Activated CD8-positive, alpha-beta T cell treated with anti-CD3 and anti-CD28 coated beads, Interleukin-2, amount 10 ng/mL, durations not matched to agents 7 days and 5 days (primary cell): Measurements from ENCODE around the gene ICAM5. TPM values are rescaled to one million over a fixed set of nuclear protein-coding genes. Genes with fewer than 3 reads are reported as not detected.

ENCODE experiments used
- ATAC-seq: fragments of 150-1000 bp; cut with Tn5 transposase; one replicate; pipeline ENCODE4 v1.10.0; 2021; ENCODE audit warnings: moderate library complexity
- CTCF ChIA-PET: fragments of 350-600 bp; sonication (Branson Sonifier 250); formaldehyde crosslinking; loops from one replicate; lab custom pipeline; 2021; ENCODE audit warnings: antibody characterized with exemption; lab: Charles Lee
- POLR2A ChIA-PET: fragments of 350-600 bp; sonication (Branson Sonifier 250); formaldehyde crosslinking; loops from one replicate; lab custom pipeline; 2021; ENCODE audit warnings: antibody characterized with exemption; lab: Charles Lee
- DNase-seq: peaks from one replicate; pipeline ENCODE4 v3.0.0-alpha.2; 2020
- H3K27ac Mint-ChIP-seq: one replicate; pipeline ENCODE4 v1.8.0; 2021; ENCODE audit warnings: mild to moderate bottlenecking, mixed read lengths
- H3K27me3 Mint-ChIP-seq: one replicate; pipeline ENCODE4 v1.8.0; 2021; ENCODE audit warnings: low read depth, mixed read lengths
- H3K36me3 Mint-ChIP-seq: one replicate; pipeline ENCODE4 v1.8.0; 2021; ENCODE audit warnings: low read depth, mixed read lengths
- H3K4me1 Mint-ChIP-seq: one replicate; pipeline ENCODE4 v1.8.0; 2021; ENCODE audit warnings: low read depth, mixed read lengths
- H3K4me3 Mint-ChIP-seq: one replicate; pipeline ENCODE4 v1.8.0; 2021; ENCODE audit warnings: mild to moderate bottlenecking, mixed read lengths
- H3K9me3 Mint-ChIP-seq: one replicate; pipeline ENCODE4 v1.8.0; 2022; ENCODE audit warnings: mixed read lengths; ENCODE audit not compliant: insufficient read depth
- total RNA-seq, 2 experiments: library from RNA; stranded (reverse); gene quantifications; one replicate each; pipeline ENCODE4 v1.2.3, GENCODE V29; 2021

Gene ICAM5
- total RNA-seq, 2 experiments from 2014 or later = 0.29 to 0.57 TPM

DNA sequence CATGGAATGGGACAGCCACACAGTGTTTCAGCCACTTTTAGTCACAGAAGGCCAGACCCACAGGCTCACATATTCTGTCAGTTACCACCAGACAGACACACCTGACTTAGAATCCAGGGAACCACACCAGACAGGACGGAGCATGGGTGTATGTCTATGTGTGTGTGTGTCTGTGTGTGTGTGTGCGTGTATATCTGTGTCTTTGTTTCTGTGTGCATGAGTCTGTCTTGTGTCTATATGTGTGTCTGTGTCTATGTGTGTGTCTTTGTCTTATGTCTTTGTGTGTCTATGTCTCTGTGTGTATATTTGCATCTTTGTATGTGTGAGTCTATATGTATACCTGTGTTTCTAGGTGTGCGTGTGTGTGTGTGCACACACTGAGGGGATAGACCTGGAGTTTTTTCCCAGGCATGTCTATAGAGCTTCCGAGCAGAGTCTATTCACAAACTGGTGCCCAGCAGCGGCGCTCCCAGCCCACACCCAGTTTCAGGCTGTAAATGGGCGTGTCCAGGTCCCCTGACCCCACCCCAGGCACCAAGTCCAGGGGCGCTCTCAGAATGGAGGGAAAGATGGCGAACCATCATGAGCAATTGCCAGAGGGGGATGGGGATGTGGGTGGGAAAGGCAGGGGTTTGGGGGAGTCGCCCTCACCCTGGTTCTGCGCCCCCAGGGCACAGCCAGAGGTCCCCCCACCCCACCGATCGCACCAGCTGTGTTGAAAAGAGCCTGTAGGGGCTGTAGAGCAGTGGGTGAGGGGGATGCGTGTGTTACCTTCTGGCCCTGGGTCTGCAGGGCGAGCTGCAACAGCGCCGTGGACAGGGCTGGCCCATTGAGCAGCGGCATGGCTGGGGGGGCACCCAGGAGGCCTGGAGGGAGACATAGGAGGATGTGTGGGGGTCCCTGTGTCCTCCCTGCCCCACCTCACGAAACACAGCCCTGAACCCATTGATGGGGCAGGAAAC lies 32.4 kb downstream of the ICAM5 start:
- ChIA-PET CTCF (interaction anchor here (1.3 kb wide), 1 partner anchor 67 kb away, joined by 3 read pairs; no protein-coding TSS in a partner anchor), POLR2A (no interaction called here)
- DNase-seq (no peak), ATAC-seq (peak; percentile 11)
- no peak overlapping the region for H3K4me3 Mint-ChIP-seq
- H3K27me3 Mint-ChIP-seq = no peaks in the 10 kb centered on the region
- H3K36me3 Mint-ChIP-seq = peaks cover 38% of the 10 kb centered on the region
- H3K9me3 Mint-ChIP-seq = no peaks in the 10 kb centered on the region
- no peaks in the 10 kb centered on the region for H3K4me1 Mint-ChIP-seq
- H3K27ac Mint-ChIP-seq = no peak overlapping the region

DNA sequence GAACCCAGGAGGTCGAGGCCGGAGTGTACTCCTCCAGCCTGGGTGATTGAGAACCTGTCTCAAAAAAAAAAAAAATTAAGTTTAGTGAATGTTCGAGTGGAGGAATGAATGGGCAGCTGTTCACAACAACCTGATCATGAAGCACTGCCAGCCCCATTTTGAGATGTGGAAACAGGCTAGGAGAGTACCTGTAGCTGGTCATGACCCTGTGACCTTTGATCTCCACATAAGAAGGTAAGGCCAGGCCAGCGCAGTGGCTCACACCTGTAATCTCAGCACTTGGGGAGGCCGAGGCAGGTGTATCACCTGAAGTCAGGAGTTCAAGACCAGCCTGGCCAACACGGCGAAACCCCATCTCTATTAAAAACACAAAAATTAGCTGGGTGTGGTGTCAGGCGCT lies 36.0 kb downstream of the ICAM5 start:
- no peaks in the 10 kb centered on the region for H3K4me1 Mint-ChIP-seq
- POLR2A ChIA-PET = interaction anchor here (1.2 to 1.8 kb wide), 2 partner anchors 8 to 54 kb away, joined by 3 to 5 read pairs; partner anchors contain the start of genes ICAM1 and RAVER1

GRCh38 chr19:10327793-10328192 lies 38.0 kb downstream of the ICAM5 start:
- ChIA-PET CTCF (no interaction called here), POLR2A (no interaction called here)
- DNase-seq = no peak
- H3K27me3 Mint-ChIP-seq = no peaks in the 10 kb centered on the region
- ATAC-seq = no peak
- H3K4me1 Mint-ChIP-seq = peaks cover 12% of the 10 kb centered on the region
- no peak overlapping the region for H3K27ac Mint-ChIP-seq
- H3K4me3 Mint-ChIP-seq = no peak overlapping the region
- no peaks in the 10 kb centered on the region for H3K9me3 Mint-ChIP-seq
- H3K36me3 Mint-ChIP-seq = peaks cover 47% of the 10 kb centered on the region

More for the DNA sequence above, 36.0 kb downstream of the ICAM5 start:
- DNase-seq (no peak), ATAC-seq (no peak)
- no peaks in the 10 kb centered on the region for H3K27me3 Mint-ChIP-seq
- H3K36me3 Mint-ChIP-seq = peaks cover 46% of the 10 kb centered on the region
- CTCF ChIA-PET = no interaction called here
- no peaks in the 10 kb centered on the region for H3K9me3 Mint-ChIP-seq
- H3K27ac Mint-ChIP-seq = no peak overlapping the region
- H3K4me3 Mint-ChIP-seq = no peak overlapping the region

GRCh38 chr19:10328558-10329429 lies 39.0 kb downstream of the ICAM5 start:
- Mint-ChIP-seq H3K4me1 (peaks cover 17% of the 10 kb centered on the region), H3K9me3 (no peaks in the 10 kb centered on the region), H3K27ac (no peak overlapping the region), H3K36me3 (peaks cover 53% of the 10 kb centered on the region), H3K27me3 (no peaks in the 10 kb centered on the region), H3K4me3 (no peak overlapping the region)
- CTCF ChIA-PET = no interaction called here
- no peak for ATAC-seq
- POLR2A ChIA-PET = interaction anchor here (1.2 kb wide), 1 partner anchor 10 kb away, joined by 4 read pairs; no protein-coding TSS in a partner anchor
- DNase-seq = no peak

DNA sequence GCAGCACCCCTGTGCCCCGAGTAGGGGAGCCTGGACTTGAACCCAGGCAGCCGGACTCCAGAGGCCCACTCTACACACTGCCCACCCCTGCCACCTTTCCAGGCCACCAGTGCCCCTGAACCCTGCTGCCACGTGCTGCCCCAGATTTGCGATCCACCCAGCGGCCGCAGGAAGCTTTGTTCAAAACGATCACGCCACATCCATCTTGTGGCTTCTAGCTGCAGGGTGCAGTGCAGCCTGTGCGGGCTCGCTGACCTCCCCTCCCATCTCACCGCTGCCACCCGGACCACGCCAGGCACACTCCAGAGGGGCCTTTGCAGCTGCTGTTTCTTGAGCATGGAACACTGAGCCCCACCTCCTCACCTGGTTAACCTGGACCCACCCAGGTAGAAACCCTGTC lies 39.8 kb downstream of the ICAM5 start:
- DNase-seq (no peak), ATAC-seq (no peak)
- ChIA-PET CTCF (interaction anchor here (0.7 kb wide), 1 partner anchor 173 kb away, joined by 3 read pairs; no protein-coding TSS in a partner anchor), POLR2A (interaction anchor here (1.2 kb wide), 1 partner anchor 11 kb away, joined by 4 read pairs; no protein-coding TSS in a partner anchor)
- peaks cover 24% of the 10 kb centered on the region for H3K4me1 Mint-ChIP-seq
- H3K27me3 Mint-ChIP-seq = no peaks in the 10 kb centered on the region
- no peaks in the 10 kb centered on the region for H3K9me3 Mint-ChIP-seq
- no peak overlapping the region for H3K27ac Mint-ChIP-seq
- peaks cover 53% of the 10 kb centered on the region for H3K36me3 Mint-ChIP-seq
- H3K4me3 Mint-ChIP-seq = no peak overlapping the region

DNA sequence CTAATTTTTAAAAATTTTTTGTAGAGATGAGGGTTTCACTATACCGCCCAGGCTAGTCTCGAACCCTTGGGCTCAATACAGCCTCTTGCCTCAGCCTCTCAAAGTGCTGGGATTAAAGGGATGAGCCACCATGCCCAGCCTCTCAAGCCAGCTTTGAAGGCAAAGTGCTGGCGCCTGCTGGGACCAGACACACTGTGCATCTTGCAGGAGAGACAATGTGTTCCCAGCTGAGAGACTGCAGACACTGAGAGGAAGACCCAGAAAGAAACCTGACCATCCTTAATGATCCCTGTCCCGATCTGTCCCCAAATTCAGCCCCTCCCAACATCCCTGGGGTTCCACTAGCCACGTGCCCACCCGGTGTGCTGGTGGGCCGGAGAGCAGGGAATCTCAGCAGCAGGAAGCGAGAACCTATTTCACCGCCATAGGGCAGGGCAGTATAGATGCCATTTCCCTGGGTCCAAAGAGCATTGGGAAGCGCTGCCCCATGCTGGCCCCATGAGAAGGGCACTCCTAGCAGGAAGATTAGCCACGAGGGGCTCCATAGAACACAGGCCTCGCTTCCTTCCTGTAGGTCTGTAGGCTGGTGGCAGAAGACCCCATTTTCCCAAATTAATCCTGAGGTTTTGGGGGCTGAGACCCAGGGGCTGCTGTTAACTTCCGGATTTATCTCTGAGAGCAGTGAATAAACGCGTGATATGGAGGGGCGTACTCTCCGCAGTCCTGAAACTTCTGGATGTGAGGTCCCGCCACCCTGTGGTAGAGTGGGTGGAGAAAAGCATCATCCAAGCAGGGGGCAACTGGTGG lies 42.6 kb downstream of the ICAM5 start:
- H3K36me3 Mint-ChIP-seq = peaks cover 62% of the 10 kb centered on the region
- POLR2A ChIA-PET = interaction anchor here (0.6 to 3.3 kb wide), 9 partner anchors 7 to 248 kb away, joined by 3 to 9 read pairs (median 4); partner anchors contain the start of gene TYK2
- H3K9me3 Mint-ChIP-seq = no peaks in the 10 kb centered on the region
- ATAC-seq (no peak), DNase-seq (no peak)
- CTCF ChIA-PET = interaction anchor here (1.5 to 4.2 kb wide), 4 partner anchors 57 to 176 kb away, joined by 3 to 15 read pairs (median 10); partner anchors contain the start of gene ICAM1
- H3K4me3 Mint-ChIP-seq = peak overlapping the region; percentile 95
- H3K4me1 Mint-ChIP-seq = peaks cover 36% of the 10 kb centered on the region
- H3K27me3 Mint-ChIP-seq = no peaks in the 10 kb centered on the region
- peak overlapping the region; percentile 96 for H3K27ac Mint-ChIP-seq

DNA sequence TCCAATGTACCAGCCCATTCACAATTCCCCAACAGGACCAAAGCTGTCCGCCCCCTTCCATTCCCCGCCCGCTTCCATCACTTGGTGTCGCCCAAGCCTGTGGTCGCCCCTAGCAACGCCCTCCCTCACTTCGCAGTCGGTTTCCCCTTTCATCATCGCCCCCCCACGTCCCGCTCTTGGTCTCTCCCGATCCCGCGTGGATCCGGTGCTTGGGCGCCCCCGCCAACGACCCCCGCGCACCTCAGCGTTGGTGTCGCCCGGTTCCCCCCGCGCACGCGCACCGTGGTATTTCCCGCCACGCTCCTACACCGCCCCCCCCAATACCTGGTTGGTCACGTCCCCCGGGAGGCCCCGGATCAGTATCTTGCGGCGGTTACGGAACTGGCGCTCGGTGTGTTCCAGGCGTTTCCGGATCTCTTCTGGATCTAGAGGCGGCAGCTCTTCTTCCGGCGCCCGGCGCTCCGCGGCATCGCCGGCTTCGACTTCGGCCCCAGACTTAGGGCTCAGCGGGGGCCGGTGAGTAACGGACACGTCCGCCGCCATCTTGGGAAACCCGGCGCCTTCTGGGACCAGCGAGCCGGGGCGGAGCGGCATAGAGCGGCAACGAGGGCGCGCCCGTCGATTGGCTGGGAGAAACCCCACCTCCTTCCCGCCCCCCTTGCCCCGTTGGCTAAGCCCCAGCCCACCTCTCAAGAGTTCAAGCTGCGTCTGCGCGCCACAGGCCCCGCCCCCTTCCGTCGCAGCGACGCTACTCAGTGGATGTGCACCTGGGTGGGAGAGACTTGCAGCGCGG lies 43.4 kb downstream of the ICAM5 start, which contains the start of gene RAVER1:
TSS of gene RAVER1 (minus strand) at position 565 of the 793 bp plus-strand sequence. CDS start at position 543, 22 bp downstream.
- CTCF ChIA-PET = interaction anchor here (1.5 to 4.2 kb wide), 5 partner anchors 44 to 175 kb away, joined by 3 to 15 read pairs (median 9); partner anchors contain the start of genes ICAM1 and ICAM5
- H3K27me3 Mint-ChIP-seq = no peaks in the 10 kb centered on the region
- H3K27ac Mint-ChIP-seq = peak within 1 kb of the TSS; percentile 96

GRCh38 chr19:10333758-10334587 lies 44.2 kb downstream of the ICAM5 start:
- ChIA-PET CTCF (interaction anchor here (1.5 to 4.2 kb wide), 5 partner anchors 45 to 175 kb away, joined by 3 to 15 read pairs (median 9); partner anchors contain the start of genes ICAM1 and ICAM5), POLR2A (interaction anchor here (0.6 to 3.3 kb wide), 7 partner anchors 9 to 63 kb away, joined by 3 to 9 read pairs (median 5); partner anchors contain the start of genes ICAM1 and TYK2)
- H3K4me1 Mint-ChIP-seq = peaks cover 45% of the 10 kb centered on the region
- H3K36me3 Mint-ChIP-seq = peaks cover 62% of the 10 kb centered on the region
- no peaks in the 10 kb centered on the region for H3K9me3 Mint-ChIP-seq
- ATAC-seq (no peak), DNase-seq (no peak)
- peak overlapping the region; percentile 96 for H3K27ac Mint-ChIP-seq
- peak overlapping the region; percentile 95 for H3K4me3 Mint-ChIP-seq
- H3K27me3 Mint-ChIP-seq = no peaks in the 10 kb centered on the region

More for the DNA sequence above, 43.4 kb downstream of the ICAM5 start, which contains the start of gene RAVER1:
- Mint-ChIP-seq H3K4me1 (peaks cover 37% of the 10 kb centered on the region), H3K9me3 (no peaks in the 10 kb centered on the region), H3K36me3 (peaks cover 56% of the 10 kb centered on the region), H3K4me3 (peak within 1 kb of the TSS; percentile 95)
- POLR2A ChIA-PET = interaction anchor here (0.6 to 3.3 kb wide), 11 partner anchors 8 to 247 kb away, joined by 3 to 9 read pairs (median 3); partner anchors contain the start of genes ICAM1 and TYK2
- ATAC-seq = peak; percentile 97
- peak; percentile 99 for DNase-seq
